ENCODE results near the gene AACS.
A peak's percentile ranks its signal among the peaks of the same experiment; 100 is the strongest.
"Not testable (repeated sequence)": the region's sequence is repeated elsewhere in the genome, so short reads cannot be mapped to it uniquely, and the experiment has no call there.

The AACS gene, protein sequence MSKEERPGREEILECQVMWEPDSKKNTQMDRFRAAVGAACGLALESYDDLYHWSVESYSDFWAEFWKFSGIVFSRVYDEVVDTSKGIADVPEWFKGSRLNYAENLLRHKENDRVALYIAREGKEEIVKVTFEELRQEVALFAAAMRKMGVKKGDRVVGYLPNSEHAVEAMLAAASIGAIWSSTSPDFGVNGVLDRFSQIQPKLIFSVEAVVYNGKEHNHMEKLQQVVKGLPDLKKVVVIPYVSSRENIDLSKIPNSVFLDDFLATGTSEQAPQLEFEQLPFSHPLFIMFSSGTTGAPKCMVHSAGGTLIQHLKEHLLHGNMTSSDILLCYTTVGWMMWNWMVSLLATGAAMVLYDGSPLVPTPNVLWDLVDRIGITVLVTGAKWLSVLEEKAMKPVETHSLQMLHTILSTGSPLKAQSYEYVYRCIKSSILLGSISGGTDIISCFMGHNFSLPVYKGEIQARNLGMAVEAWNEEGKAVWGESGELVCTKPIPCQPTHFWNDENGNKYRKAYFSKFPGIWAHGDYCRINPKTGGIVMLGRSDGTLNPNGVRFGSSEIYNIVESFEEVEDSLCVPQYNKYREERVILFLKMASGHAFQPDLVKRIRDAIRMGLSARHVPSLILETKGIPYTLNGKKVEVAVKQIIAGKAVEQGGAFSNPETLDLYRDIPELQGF

GRCh38 chr12:125065021-125065918 is at the start of gene AACS:
TSS of gene AACS (plus strand) at chr12:125065435. CDS start at chr12:125065585, 150 bp downstream.
- H2AFZ ChIP-seq (ENCODE audit: low read depth, low read length): peak within 1 kb of the TSS; percentile 80
- H3K4me1 ChIP-seq (ENCODE audit: insufficient read depth, low read length): peaks cover 13% of the 10 kb centered on the region
- H3K36me3 ChIP-seq (ENCODE audit: insufficient read depth, low read length): no peaks in the 10 kb centered on the region
- peak within 1 kb of the TSS; percentile 87 for H3K4me3 ChIP-seq (ENCODE audit: low read length)
- H3K9me3 ChIP-seq (ENCODE audit: low read length): peaks cover 2% of the 10 kb centered on the region
- H3K27me3 ChIP-seq (ENCODE audit: insufficient read depth, low read length): no peaks in the 10 kb centered on the region

- no peaks in the 10 kb centered on the region for H3K27me3 ChIP-seq (ENCODE audit: insufficient read depth, low read length)
- no peaks in the 10 kb centered on the region for H3K9me3 ChIP-seq (ENCODE audit: low read length)
- H3K4me1 ChIP-seq (ENCODE audit: insufficient read depth, low read length): no peaks in the 10 kb centered on the region
- H3K36me3 ChIP-seq (ENCODE audit: insufficient read depth, low read length): peaks cover 34% of the 10 kb centered on the region
- H2AFZ ChIP-seq (ENCODE audit: low read depth, low read length): no peak overlapping the region
- H3K4me3 ChIP-seq (ENCODE audit: low read length): no peak overlapping the region
Measured at GRCh38 chr12:125015680-125016310, 49.4 kb upstream of the AACS start.

DNA sequence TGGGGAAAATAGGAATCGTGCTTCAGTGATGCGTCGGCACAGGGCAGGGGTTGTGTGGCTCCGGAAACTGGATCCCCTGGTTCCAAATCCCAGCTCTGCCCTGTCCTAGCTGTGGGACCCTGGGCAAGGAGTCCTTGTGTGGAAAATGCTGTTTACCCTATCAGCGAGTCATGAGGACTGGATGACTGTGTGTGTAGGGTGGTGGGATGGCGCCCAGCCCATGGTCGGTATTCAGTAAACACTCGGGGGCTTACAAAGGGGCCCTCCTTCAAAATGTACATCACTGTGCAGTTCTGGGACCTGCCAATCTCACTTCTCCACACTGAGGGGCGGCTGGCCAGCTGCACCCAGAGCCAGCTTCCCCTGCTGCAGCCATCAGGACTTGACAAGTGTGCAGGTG is 47.4 kb upstream of the AACS start:
- H3K9me3 ChIP-seq (ENCODE audit: low read length): peaks cover 3% of the 10 kb centered on the region
- no peak overlapping the region for H2AFZ ChIP-seq (ENCODE audit: low read depth, low read length)
- H3K27me3 ChIP-seq (ENCODE audit: insufficient read depth, low read length): no peaks in the 10 kb centered on the region
- no peaks in the 10 kb centered on the region for H3K4me1 ChIP-seq (ENCODE audit: insufficient read depth, low read length)
- no peak overlapping the region for H3K4me3 ChIP-seq (ENCODE audit: low read length)
- peaks cover 34% of the 10 kb centered on the region for H3K36me3 ChIP-seq (ENCODE audit: insufficient read depth, low read length)

DNA sequence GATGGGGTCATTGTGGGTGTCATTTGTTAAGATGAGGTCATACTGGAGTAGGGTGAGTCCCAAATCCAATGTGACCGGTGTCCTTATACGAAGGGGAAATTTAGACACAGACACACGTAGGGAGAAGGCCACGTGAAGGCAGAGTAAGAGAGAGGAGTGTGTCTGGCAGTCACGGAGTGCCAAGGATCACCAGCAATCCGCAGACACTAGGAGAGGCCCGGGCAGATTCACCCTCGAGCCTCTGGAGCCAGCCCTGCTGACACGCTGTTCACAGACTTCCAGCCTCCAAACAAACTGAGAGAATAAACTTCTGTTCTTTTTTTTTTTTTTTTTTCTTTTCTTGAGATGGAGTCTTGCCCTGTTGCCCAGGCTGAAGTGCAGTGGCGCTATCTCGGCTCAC is 46.9 kb upstream of the AACS start:
- Histone ChIP-seq H3K36me3 (ENCODE audit: insufficient read depth, low read length) (peaks cover 34% of the 10 kb centered on the region), H3K27me3 (ENCODE audit: insufficient read depth, low read length) (no peaks in the 10 kb centered on the region), H2AFZ (ENCODE audit: low read depth, low read length) (no peak overlapping the region), H3K9me3 (ENCODE audit: low read length) (peaks cover 7% of the 10 kb centered on the region), H3K4me3 (ENCODE audit: low read length) (no peak overlapping the region), H3K4me1 (ENCODE audit: insufficient read depth, low read length) (no peaks in the 10 kb centered on the region)

GRCh38 chr12:125021096-125021495 is 44.1 kb upstream of the AACS start:
- H3K36me3 ChIP-seq (ENCODE audit: insufficient read depth, low read length): peaks cover 25% of the 10 kb centered on the region
- no peak overlapping the region for H3K4me3 ChIP-seq (ENCODE audit: low read length)
- H3K9me3 ChIP-seq (ENCODE audit: low read length): peaks cover 7% of the 10 kb centered on the region
- no peaks in the 10 kb centered on the region for H3K4me1 ChIP-seq (ENCODE audit: insufficient read depth, low read length)
- H3K27me3 ChIP-seq (ENCODE audit: insufficient read depth, low read length): no peaks in the 10 kb centered on the region
- H2AFZ ChIP-seq (ENCODE audit: low read depth, low read length): no peak overlapping the region

- Histone ChIP-seq H3K4me1 (ENCODE audit: insufficient read depth, low read length) (no peaks in the 10 kb centered on the region), H3K36me3 (ENCODE audit: insufficient read depth, low read length) (peaks cover 27% of the 10 kb centered on the region), H3K9me3 (ENCODE audit: low read length) (peaks cover 7% of the 10 kb centered on the region), H3K4me3 (ENCODE audit: low read length) (no peak overlapping the region), H3K27me3 (ENCODE audit: insufficient read depth, low read length) (no peaks in the 10 kb centered on the region), H2AFZ (ENCODE audit: low read depth, low read length) (no peak overlapping the region)
Measured at GRCh38 chr12:125021771-125022170, 43.5 kb upstream of the AACS start.

- peaks cover 28% of the 10 kb centered on the region for H3K36me3 ChIP-seq (ENCODE audit: insufficient read depth, low read length)
- H3K27me3 ChIP-seq (ENCODE audit: insufficient read depth, low read length): no peaks in the 10 kb centered on the region
- no peak overlapping the region for H2AFZ ChIP-seq (ENCODE audit: low read depth, low read length)
- no peak overlapping the region for H3K4me3 ChIP-seq (ENCODE audit: low read length)
- no peaks in the 10 kb centered on the region for H3K4me1 ChIP-seq (ENCODE audit: insufficient read depth, low read length)
- peaks cover 7% of the 10 kb centered on the region for H3K9me3 ChIP-seq (ENCODE audit: low read length)
Measured at GRCh38 chr12:125023065-125023464, 42.2 kb upstream of the AACS start.

- peaks cover 7% of the 10 kb centered on the region for H3K9me3 ChIP-seq (ENCODE audit: low read length)
- no peak overlapping the region for H3K4me3 ChIP-seq (ENCODE audit: low read length)
- H2AFZ ChIP-seq (ENCODE audit: low read depth, low read length): no peak overlapping the region
- no peaks in the 10 kb centered on the region for H3K4me1 ChIP-seq (ENCODE audit: insufficient read depth, low read length)
- no peaks in the 10 kb centered on the region for H3K27me3 ChIP-seq (ENCODE audit: insufficient read depth, low read length)
- H3K36me3 ChIP-seq (ENCODE audit: insufficient read depth, low read length): peaks cover 30% of the 10 kb centered on the region
Measured at GRCh38 chr12:125024949-125025563, 40.2 kb upstream of the AACS start.

- Histone ChIP-seq H3K4me1 (ENCODE audit: insufficient read depth, low read length) (no peaks in the 10 kb centered on the region), H3K36me3 (ENCODE audit: insufficient read depth, low read length) (peaks cover 30% of the 10 kb centered on the region), H3K27me3 (ENCODE audit: insufficient read depth, low read length) (no peaks in the 10 kb centered on the region), H3K4me3 (ENCODE audit: low read length) (no peak overlapping the region), H3K9me3 (ENCODE audit: low read length) (peaks cover 7% of the 10 kb centered on the region), H2AFZ (ENCODE audit: low read depth, low read length) (no peak overlapping the region)
Measured at GRCh38 chr12:125025606-125026235, 39.5 kb upstream of the AACS start.

DNA sequence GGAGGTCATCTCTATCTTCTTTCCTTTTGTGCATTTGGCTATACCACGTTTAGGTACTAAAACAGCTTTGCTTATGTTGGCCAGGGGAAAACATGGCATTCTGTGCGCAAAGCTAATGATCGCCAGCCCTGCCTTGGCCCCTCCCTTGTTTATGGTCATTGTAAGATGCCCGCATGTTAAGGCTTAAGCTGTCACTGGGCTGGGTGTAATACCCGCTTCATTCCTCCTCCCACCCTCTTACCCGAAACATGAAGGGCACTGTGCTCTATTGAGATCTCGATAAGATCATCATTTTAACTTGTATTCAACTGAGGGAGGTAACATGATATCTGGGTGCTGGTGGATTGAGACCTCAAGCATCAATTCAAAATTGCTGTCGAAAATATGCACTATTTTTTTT is 37.1 kb upstream of the AACS start:
- no peak overlapping the region for H2AFZ ChIP-seq (ENCODE audit: low read depth, low read length)
- H3K4me1 ChIP-seq (ENCODE audit: insufficient read depth, low read length): no peaks in the 10 kb centered on the region
- peaks cover 26% of the 10 kb centered on the region for H3K36me3 ChIP-seq (ENCODE audit: insufficient read depth, low read length)
- no peaks in the 10 kb centered on the region for H3K27me3 ChIP-seq (ENCODE audit: insufficient read depth, low read length)
- H3K9me3 ChIP-seq (ENCODE audit: low read length): peaks cover 3% of the 10 kb centered on the region
- H3K4me3 ChIP-seq (ENCODE audit: low read length): no peak overlapping the region

DNA sequence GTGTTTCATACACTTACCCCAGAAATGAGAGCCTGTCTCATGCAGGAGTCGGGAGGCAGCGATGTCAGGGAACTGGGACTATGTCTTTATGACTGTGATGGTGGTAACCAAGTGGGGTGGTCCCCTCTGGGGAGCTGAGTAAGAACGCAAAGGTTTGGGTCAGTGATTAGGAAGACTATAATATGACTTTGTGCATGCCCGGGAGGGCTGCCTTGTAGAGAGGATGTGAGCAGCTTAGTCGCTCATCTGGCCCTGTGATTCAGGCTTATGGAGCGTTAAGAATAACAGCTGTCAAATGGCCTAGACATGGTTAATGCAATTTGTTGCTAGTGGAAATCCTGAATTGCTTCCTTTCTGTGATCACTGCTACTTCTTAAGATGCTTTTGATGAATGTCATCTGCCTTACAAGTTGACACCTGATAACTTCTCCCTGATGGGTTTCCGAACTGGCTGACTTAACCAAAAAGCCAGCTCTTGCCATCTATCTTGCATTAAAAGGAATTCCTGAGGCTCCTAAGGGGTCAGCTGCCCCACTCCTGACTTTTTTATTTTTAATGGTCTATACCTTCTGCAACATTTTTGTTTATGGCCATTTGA is 35.4 kb upstream of the AACS start:
- Histone ChIP-seq H3K4me3 (ENCODE audit: low read length) (no peak overlapping the region), H3K9me3 (ENCODE audit: low read length) (no peaks in the 10 kb centered on the region), H3K27me3 (ENCODE audit: insufficient read depth, low read length) (no peaks in the 10 kb centered on the region), H2AFZ (ENCODE audit: low read depth, low read length) (no peak overlapping the region), H3K4me1 (ENCODE audit: insufficient read depth, low read length) (no peaks in the 10 kb centered on the region), H3K36me3 (ENCODE audit: insufficient read depth, low read length) (peaks cover 19% of the 10 kb centered on the region)

DNA sequence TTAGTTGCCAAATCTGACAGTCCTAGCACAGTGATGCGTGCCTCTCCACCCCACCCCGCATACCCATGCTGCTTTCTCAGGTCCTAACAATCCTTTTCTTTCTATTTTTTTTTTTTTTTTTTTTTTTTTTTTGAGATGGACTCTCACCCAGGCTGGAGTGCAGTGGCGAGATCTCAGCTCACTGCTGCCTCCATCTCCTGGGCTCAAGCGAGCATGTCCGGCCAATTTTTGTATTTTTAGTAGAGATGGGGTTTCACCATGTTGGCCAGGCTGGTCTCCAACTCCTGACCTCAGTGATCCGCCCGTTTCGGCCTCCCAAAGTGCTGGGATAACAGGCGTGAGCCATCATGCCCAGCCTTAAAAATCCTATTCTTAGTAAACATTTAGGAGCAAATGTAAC is 33.8 kb upstream of the AACS start:
- H2AFZ ChIP-seq (ENCODE audit: low read depth, low read length); H3K27me3 ChIP-seq (ENCODE audit: insufficient read depth, low read length); H3K9me3 ChIP-seq (ENCODE audit: low read length); H3K4me1 ChIP-seq (ENCODE audit: insufficient read depth, low read length); H3K4me3 ChIP-seq (ENCODE audit: low read length); H3K36me3 ChIP-seq (ENCODE audit: insufficient read depth, low read length): not testable (repeated sequence)

Data from neuron (in vitro differentiated cells).